Tibial artery (tissue), 4 donors: Measurements from ENCODE around the gene RFLNA.

Experiments used
- DNase-seq, 2 donors: peaks; one replicate each; pipeline ENCODE4 v3.0.0-alpha.2; 2019
- H3K27ac ChIP-seq, 2 donors: fragments of 200-600 bp; sonication (generic) in 1 of 2; 1 replicate in 1 of 2; 2 replicates in 1 of 2; pipeline ENCODE4 v1.5.1; 2018 to 2019; ENCODE audit warnings: mild to moderate bottlenecking in 1 of 2
- H3K27me3 ChIP-seq, 2 donors: fragments of 200-600 bp; sonication (generic) in 1 of 2; one replicate each; pipeline versions ENCODE4 v1.5.1 to v1.6.0; 2016 to 2019
- H3K36me3 ChIP-seq, 3 donors: fragments of 200-600 bp; sonication (generic) in 2 of 3; one replicate each; pipeline ENCODE4 v1.5.1; 2016 to 2019; ENCODE audit warnings: mild to moderate bottlenecking in 2 of 3
- H3K4me1 ChIP-seq, 4 donors: fragments of 200-600 bp; sonication (generic) in 2 of 4; 1 replicate in 3 of 4; 2 replicates in 1 of 4; pipeline ENCODE4 v1.5.1; 2016 to 2019
- H3K4me3 ChIP-seq, 2 donors: fragments of 200-600 bp; sonication (generic) in 1 of 2; 1 replicate in 1 of 2; 2 replicates in 1 of 2; pipeline ENCODE4 v1.5.1; 2018 to 2019; ENCODE audit warnings: mild to moderate bottlenecking in 2 of 2
- H3K9me3 ChIP-seq, 3 donors: fragments of 200-600 bp; sonication (generic) in 1 of 3; one replicate each; pipeline ENCODE4 v1.5.1; 2016 to 2019
- CTCF ChIP-seq, 2 experiments: fragments of 200-600 bp in 1 of 2; fragments of 450-650 bp in 1 of 2; IDR thresholded peaks; one replicate each; pipeline ENCODE4 v1.5.1; 2017 to 2019; ENCODE audit warnings: antibody characterized with exemption in 2 of 2, mild to moderate bottlenecking in 1 of 2, moderate library complexity in 1 of 2
- intact Hi-C: fragments of 100-400 bp; cut with DNase I; formaldehyde crosslinking; loops from one replicate; pipeline ENCODE4 v1.15.0; 2023; ENCODE audit warnings: low total_unique reads

The RFLNA gene

GRCh38 chr12:124302241-124302806 is 7.4 kb downstream of the RFLNA start:
- H3K27ac ChIP-seq = no peak overlapping the region
- H3K36me3 ChIP-seq = no peaks in the 10 kb centered on the region
- no peaks in the 10 kb centered on the region for H3K9me3 ChIP-seq
- H3K4me1 ChIP-seq = peaks cover 0 to 4% (median 2%) of the 10 kb centered on the region in 4 donors
- H3K4me3 ChIP-seq = no peak overlapping the region
- intact Hi-C loops = no loop called here
- DNase-seq = no peak
- H3K27me3 ChIP-seq = peaks cover 0 to 21% of the 10 kb centered on the region in 2 donors
- TF ChIP-seq CTCF (IDR thresholded peaks at IDR 0.05) = no peak

GRCh38 chr12:124302807-124303578 is 8.1 kb downstream of the RFLNA start:
- H3K9me3 ChIP-seq = no peaks in the 10 kb centered on the region
- peaks cover 0 to 21% of the 10 kb centered on the region in 2 donors for H3K27me3 ChIP-seq
- TF ChIP-seq CTCF (IDR thresholded peaks at IDR 0.05) = no peak
- no peak for DNase-seq
- intact Hi-C loops = no loop called here
- H3K36me3 ChIP-seq = no peaks in the 10 kb centered on the region
- H3K4me3 ChIP-seq = no peak overlapping the region
- H3K4me1 ChIP-seq = no peaks in the 10 kb centered on the region
- H3K27ac ChIP-seq = no peak overlapping the region

- intact Hi-C loops = no loop called here
- no peaks in the 10 kb centered on the region for H3K4me1 ChIP-seq
- peaks cover 0 to 20% of the 10 kb centered on the region in 2 donors for H3K27me3 ChIP-seq
- no peak overlapping the region for H3K4me3 ChIP-seq
- no peak for DNase-seq
- H3K27ac ChIP-seq = no peak overlapping the region
- no peak for TF ChIP-seq CTCF (IDR thresholded peaks at IDR 0.05)
- no peaks in the 10 kb centered on the region for H3K9me3 ChIP-seq
- no peaks in the 10 kb centered on the region for H3K36me3 ChIP-seq
These were observed 8.9 kb downstream of the RFLNA start for GRCh38 chr12:124303579-124304313.

GRCh38 chr12:124304314-124304790 is 9.5 kb downstream of the RFLNA start:
- Histone ChIP-seq H3K9me3 (no peaks in the 10 kb centered on the region), H3K4me3 (no peak overlapping the region), H3K27me3 (peaks cover 0 to 16% of the 10 kb centered on the region in 2 donors), H3K36me3 (no peaks in the 10 kb centered on the region), H3K4me1 (no peaks in the 10 kb centered on the region), H3K27ac (no peak overlapping the region)
- intact Hi-C loops = no loop called here
- DNase-seq = no peak
- TF ChIP-seq CTCF (IDR thresholded peaks at IDR 0.05) = no peak

GRCh38 chr12:124305136-124305535 is 10.2 kb downstream of the RFLNA start:
- no peak overlapping the region for H3K27ac ChIP-seq
- H3K4me1 ChIP-seq = no peaks in the 10 kb centered on the region
- no peak overlapping the region for H3K4me3 ChIP-seq
- no peak for DNase-seq
- intact Hi-C loops = no loop called here
- peaks cover 0 to 12% of the 10 kb centered on the region in 2 donors for H3K27me3 ChIP-seq
- no peak for TF ChIP-seq CTCF (IDR thresholded peaks at IDR 0.05)
- no peaks in the 10 kb centered on the region for H3K9me3 ChIP-seq
- no peaks in the 10 kb centered on the region for H3K36me3 ChIP-seq
